ENCODE results near the gene ADGRL1.
"Not testable (repeated sequence)": the region's sequence is repeated elsewhere in the genome, so short reads cannot be mapped to it uniquely, and the experiment has no call there.

- not testable (repeated sequence) for TF ChIP-seq MAFK (IDR thresholded peaks at IDR 0.05; ENCODE audit: low read depth, low read length); ATF2 (IDR thresholded peaks at IDR 0.05; ENCODE audit: low read length); POU5F1 (IDR thresholded peaks at IDR 0.05; ENCODE audit: low read depth, low read length); SP4 (IDR thresholded peaks at IDR 0.05; ENCODE audit: low read length); CTCF (IDR thresholded peaks at IDR 0.05; ENCODE audit: control extremely low read depth in 1 of 3, insufficient read depth in 1 of 3, low read depth in 1 of 3, low read length in 3 of 3); EZH2 (IDR thresholded peaks at IDR 0.05; ENCODE audit: low read depth, low read length, severe bottlenecking); POLR2AphosphoS5 (IDR thresholded peaks at IDR 0.05; ENCODE audit: low read depth, low read length); POLR2A (IDR thresholded peaks at IDR 0.05; ENCODE audit: control extremely low read depth in 1 of 2, low read depth in 2 of 2, low read length in 2 of 2); BRCA1 (IDR thresholded peaks at IDR 0.05; ENCODE audit: low read depth, low read length); ZNF274 (IDR thresholded peaks at IDR 0.05; ENCODE audit: borderline replicate concordance, extremely low read depth, low read length); FOSL1 (IDR thresholded peaks at IDR 0.05; ENCODE audit: insufficient read depth, low read depth, low read length)
- TF ChIP-seq MAX (IDR thresholded peaks at IDR 0.05): 0 out of 2 replicates have a peak, but pooled peaks have one; percentile 29
- TF ChIP-seq, protein P1, sequence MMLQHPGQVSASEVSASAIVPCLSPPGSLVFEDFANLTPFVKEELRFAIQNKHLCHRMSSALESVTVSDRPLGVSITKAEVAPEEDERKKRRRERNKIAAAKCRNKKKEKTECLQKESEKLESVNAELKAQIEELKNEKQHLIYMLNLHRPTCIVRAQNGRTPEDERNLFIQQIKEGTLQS (IDR thresholded peaks at IDR 0.05; ENCODE audit: insufficient read depth, low read depth, low read length): not testable (repeated sequence)
Observed at GRCh38 chr19:14204676-14205451, 1.1 kb downstream of the ADGRL1 start.
